Measurements from ENCODE around the gene RGL4. TPM values are rescaled to one million over a fixed set of nuclear protein-coding genes. Genes with fewer than 3 reads are reported as not detected.

The RGL4 gene
- total and polyA plus RNA-seq, 2 experiments from 2014 or later: 0.16 TPM; not detected in 1

DNA sequence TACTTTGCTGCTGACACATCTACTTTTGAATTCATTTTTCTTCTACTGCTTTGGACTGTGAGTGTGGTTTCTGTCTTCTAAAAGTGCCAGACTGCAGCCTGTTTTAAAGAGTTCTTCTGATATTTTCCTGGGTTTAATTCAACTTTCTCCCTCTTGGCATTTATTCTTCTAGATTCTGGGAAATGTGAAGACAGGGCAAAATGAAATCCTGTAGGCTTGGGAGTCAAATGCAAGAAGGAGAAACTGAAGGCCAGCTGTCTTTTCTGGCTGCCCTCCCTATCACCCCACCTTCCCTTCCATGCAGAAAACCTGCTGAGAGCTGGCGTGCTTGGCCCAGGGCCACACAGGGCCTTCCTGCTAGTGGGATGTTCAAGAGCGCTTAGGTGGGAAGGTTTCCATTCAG, 52.5 kb downstream of the RGL4 start (continued):
- TF ChIP-seq, protein P1, sequence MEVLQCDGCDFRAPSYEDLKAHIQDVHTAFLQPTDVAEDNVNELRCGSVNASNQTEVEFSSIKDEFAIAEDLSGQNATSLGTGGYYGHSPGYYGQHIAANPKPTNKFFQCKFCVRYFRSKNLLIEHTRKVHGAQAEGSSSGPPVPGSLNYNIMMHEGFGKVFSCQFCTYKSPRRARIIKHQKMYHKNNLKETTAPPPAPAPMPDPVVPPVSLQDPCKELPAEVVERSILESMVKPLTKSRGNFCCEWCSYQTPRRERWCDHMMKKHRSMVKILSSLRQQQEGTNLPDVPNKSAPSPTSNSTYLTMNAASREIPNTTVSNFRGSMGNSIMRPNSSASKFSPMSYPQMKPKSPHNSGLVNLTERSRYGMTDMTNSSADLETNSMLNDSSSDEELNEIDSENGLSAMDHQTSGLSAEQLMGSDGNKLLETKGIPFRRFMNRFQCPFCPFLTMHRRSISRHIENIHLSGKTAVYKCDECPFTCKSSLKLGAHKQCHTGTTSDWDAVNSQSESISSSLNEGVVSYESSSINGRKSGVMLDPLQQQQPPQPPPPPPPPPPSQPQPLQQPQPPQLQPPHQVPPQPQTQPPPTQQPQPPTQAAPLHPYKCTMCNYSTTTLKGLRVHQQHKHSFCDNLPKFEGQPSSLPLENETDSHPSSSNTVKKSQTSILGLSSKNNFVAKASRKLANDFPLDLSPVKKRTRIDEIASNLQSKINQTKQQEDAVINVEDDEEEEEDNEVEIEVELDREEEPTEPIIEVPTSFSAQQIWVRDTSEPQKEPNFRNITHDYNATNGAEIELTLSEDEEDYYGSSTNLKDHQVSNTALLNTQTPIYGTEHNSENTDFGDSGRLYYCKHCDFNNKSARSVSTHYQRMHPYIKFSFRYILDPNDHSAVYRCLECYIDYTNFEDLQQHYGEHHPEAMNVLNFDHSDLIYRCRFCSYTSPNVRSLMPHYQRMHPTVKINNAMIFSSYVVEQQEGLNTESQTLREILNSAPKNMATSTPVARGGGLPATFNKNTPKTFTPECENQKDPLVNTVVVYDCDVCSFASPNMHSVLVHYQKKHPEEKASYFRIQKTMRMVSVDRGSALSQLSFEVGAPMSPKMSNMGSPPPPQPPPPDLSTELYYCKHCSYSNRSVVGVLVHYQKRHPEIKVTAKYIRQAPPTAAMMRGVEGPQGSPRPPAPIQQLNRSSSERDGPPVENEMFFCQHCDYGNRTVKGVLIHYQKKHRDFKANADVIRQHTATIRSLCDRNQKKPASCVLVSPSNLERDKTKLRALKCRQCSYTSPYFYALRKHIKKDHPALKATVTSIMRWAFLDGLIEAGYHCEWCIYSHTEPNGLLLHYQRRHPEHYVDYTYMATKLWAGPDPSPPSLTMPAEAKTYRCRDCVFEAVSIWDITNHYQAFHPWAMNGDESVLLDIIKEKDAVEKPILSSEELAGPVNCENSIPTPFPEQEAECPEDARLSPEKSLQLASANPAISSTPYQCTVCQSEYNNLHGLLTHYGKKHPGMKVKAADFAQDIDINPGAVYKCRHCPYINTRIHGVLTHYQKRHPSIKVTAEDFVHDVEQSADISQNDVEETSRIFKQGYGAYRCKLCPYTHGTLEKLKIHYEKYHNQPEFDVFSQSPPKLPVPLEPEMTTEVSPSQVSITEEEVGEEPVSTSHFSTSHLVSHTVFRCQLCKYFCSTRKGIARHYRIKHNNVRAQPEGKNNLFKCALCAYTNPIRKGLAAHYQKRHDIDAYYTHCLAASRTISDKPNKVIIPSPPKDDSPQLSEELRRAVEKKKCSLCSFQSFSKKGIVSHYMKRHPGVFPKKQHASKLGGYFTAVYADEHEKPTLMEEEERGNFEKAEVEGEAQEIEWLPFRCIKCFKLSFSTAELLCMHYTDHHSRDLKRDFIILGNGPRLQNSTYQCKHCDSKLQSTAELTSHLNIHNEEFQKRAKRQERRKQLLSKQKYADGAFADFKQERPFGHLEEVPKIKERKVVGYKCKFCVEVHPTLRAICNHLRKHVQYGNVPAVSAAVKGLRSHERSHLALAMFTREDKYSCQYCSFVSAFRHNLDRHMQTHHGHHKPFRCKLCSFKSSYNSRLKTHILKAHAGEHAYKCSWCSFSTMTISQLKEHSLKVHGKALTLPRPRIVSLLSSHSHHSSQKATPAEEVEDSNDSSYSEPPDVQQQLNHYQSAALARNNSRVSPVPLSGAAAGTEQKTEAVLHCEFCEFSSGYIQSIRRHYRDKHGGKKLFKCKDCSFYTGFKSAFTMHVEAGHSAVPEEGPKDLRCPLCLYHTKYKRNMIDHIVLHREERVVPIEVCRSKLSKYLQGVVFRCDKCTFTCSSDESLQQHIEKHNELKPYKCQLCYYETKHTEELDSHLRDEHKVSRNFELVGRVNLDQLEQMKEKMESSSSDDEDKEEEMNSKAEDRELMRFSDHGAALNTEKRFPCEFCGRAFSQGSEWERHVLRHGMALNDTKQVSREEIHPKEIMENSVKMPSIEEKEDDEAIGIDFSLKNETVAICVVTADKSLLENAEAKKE (CRISPR knock-in tag; IDR thresholded peaks at IDR 0.05): no peak
- TF ChIP-seq POLR2AphosphoS5 (IDR thresholded peaks at IDR 0.05; ENCODE audit: low read depth) (no peak), ZNF114 (CRISPR knock-in tag; IDR thresholded peaks at IDR 0.05) (no peak)

- no peak overlapping the region for H3K4me2 ChIP-seq
- no peaks in the 10 kb centered on the region for H3F3A ChIP-seq (replicated peaks; ENCODE audit: low read depth)
- no peak overlapping the region for H2AFZ ChIP-seq
- Mint-ChIP-seq H3K4me3 (no peak overlapping the region), H3K36me3 (ENCODE audit: low read depth) (peaks cover 20% of the 10 kb centered on the region), H3K27me3 (ENCODE audit: insufficient read depth, low read depth, poor library complexity) (peaks cover 8% of the 10 kb centered on the region), H3K9me3 (no peaks in the 10 kb centered on the region; the same call in 2 of the 3 replicates), H3K4me1 (peaks cover 2% of the 10 kb centered on the region; the same call in 1 of the 3 replicates), H3K27ac (no peak overlapping the region)
- no peaks in the 10 kb centered on the region; the same call in 1 of the 2 replicates for H3K79me2 ChIP-seq (replicated peaks; ENCODE audit: insufficient read depth)
- no peak overlapping the region for H3K4me3 ChIP-seq
- ATAC-seq (no peak), DNase-seq (ENCODE audit: low spot score) (no peak)
- no peaks in the 10 kb centered on the region for H3K27me3 ChIP-seq (ENCODE audit: insufficient read depth)
- H3K9me2 ChIP-seq (ENCODE audit: insufficient read depth): no peaks in the 10 kb centered on the region
- no peak overlapping the region for H3K27ac ChIP-seq (ENCODE audit: low read depth)
- H3K36me3 ChIP-seq (ENCODE audit: insufficient read depth): no peaks in the 10 kb centered on the region
- no peaks in the 10 kb centered on the region for H3K4me1 ChIP-seq (ENCODE audit: insufficient read depth)
- no peaks in the 10 kb centered on the region for H4K20me1 ChIP-seq (replicated peaks; ENCODE audit: insufficient read depth)
- TF ChIP-seq, protein P1 (CRISPR knock-in tag; IDR thresholded peaks at IDR 0.05): no peak
- TF ChIP-seq NANOG (IDR thresholded peaks at IDR 0.05; ENCODE audit: borderline replicate concordance) (no peak), JUNB (IDR thresholded peaks at IDR 0.05; ENCODE audit: unreplicated experiment) (no peak), CTCF (conservative IDR thresholded peaks at IDR 0.05; ENCODE audit: low read depth in 2 of 2) (no peak), ZNF331 (CRISPR knock-in tag; IDR thresholded peaks at IDR 0.05; ENCODE audit: low read depth) (no peak), STAT1 (IDR thresholded peaks at IDR 0.05; ENCODE audit: unreplicated experiment) (no peak), EZH2phosphoT487 (IDR thresholded peaks at IDR 0.05; ENCODE audit: unreplicated experiment) (no peak)
Observed at GRCh38 chr22:23744001-23744400, 53.2 kb downstream of the RGL4 start.

Measured in GM23338 (cell line).